GM12801 (cell line): ENCODE data around the gene NASP.

Source experiments
- CTCF ChIP-seq: IDR thresholded peaks from one replicate; pipeline ENCODE4 v1.5.1; 2011; ENCODE audit warnings: control low read depth; ENCODE audit not compliant: insufficient read length; ENCODE audit errors: extremely low read depth

The NASP gene

DNA sequence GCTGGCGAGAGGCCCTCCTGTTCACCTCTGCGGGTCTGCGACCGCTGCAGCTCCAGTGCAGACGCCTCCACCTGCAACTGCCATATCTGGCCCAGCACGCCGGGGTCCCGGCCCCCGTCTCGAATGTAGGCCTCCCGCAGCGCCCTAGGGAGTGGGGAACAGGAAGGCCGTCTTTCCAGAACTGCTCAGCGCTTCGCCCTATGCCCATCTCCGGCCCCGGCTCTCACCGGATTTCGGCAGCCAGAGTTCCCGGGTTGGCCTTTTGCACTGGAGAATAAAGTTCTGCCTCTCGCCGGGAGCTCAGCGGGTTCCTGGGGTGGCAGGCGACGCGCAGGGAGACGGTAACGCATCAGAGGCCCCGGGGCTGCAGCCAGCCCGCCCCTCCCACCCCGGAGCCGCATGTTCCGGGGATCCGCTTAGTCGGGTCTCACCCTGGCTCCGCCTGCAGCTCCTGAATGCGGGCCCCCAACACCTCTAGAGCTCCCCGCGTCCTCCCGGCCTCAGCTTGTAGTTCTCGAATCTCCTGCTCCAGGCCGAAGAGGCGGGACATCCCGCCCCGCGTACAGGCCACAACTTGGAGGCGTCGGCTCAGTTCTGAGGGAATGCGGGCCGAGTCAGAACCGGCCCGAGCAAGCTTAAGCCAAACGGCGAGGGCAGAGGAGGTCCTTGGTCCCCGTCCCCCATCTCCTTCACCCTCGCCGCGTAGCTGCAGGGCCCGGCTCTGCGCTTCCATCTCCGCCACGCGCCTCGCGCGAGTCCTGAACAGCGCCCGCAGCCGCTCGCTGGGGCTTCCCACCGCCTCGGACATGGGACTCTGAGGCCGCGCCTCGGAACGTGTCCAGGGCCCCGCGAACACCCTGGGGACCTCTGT lies 38.9 kb downstream of the NASP start:
- TF ChIP-seq CTCF, result no peak

GRCh38 chr1:45623972-45624371 lies 40.1 kb downstream of the NASP start, which contains the start of gene CCDC17:
Gene CCDC17 (minus strand): TSS chr1:45624054. CDS start chr1:45623909, 145 bp downstream.
- no peak for TF ChIP-seq CTCF

DNA sequence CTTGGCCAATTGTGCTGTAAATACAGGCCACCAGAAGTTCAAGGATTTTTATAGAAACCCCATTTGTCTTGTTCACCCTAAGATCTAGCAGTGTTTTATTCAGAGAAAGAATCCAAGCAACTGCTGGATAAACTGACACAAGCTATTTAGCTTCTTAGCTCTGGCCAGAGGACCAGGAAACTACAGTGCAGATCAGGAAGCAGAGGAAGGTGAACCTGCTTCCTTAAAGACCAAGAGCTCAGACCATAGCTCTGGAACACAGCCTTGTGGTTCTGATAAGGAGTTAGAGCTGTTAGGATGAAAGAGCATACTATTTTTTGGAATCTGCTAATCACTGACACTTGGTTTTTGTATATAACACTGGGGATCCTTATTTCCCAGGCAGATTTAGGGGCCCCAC lies 45.2 kb downstream of the NASP start:
- TF ChIP-seq CTCF, result no peak

GRCh38 chr1:45630429-45630828 lies 46.6 kb downstream of the NASP start:
- no peak for TF ChIP-seq CTCF

DNA sequence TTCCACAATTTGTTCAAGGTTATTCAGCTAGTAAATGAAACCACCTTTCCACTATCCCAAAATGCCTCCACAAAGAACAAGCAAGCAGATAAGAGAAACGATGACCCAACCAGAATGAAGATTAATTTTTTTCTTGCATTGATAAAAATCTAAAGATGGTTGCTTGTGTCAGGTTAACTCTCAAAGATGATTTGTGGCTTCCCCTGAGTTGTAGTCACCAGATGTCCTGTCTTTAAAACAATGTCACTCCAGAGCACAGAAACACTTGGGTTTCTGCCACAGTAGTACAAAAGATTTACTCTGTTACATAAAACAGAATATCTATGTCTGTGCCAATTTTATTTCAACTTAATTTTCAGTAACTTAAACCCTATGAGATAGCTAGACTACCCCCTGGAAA lies 51.4 kb downstream of the NASP start:
- TF ChIP-seq CTCF, result no peak

DNA sequence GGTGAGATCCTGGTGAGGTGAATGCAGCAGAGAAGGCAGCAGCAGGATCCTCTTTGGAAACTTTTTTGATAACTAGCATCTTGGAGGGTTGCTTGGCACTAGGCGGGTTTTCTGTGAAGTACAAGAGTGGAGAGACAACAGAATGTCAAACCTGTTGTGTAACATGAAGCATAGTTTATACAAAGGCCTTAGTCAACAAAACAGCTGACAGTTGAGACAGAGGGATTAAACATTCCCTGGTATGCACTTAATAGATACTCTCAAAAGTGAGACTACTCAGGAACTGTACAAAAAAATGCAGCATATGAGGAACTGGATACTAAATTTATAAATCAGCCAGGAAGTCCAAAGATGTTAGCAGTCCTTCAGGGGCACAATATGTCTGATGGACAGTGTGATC lies 56.5 kb downstream of the NASP start:
- TF ChIP-seq CTCF, result no peak

- no peak for TF ChIP-seq CTCF
These were observed 59.5 kb downstream of the NASP start for GRCh38 chr1:45643321-45643720.
